ENCODE measurements around the gene SLFN12.

DNA sequence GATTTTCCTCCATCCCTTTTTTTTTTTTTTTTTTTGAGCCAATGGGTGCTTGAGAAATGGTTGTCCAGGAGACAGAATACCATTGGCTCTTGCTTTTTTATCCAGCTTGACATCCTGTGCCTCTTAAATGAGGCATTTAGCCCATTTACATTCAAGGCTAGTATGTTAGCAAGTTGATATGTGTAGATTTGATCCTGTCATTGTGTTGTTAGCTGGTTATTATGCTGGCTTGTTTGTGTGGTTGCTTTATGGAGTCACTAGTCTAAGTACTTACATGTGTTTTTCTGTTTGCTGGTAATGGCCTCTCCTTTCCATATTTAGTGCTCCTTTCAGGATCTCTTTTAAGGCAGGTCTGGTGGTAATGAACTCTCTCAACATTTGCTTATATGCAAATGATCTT, 44.8 kb downstream of the SLFN12 start:
- TF ChIP-seq EZH2 (IDR thresholded peaks at IDR 0.05; ENCODE audit: borderline replicate concordance, low read depth, low read length, severe bottlenecking) = no peak
- TF ChIP-seq, protein P1, sequence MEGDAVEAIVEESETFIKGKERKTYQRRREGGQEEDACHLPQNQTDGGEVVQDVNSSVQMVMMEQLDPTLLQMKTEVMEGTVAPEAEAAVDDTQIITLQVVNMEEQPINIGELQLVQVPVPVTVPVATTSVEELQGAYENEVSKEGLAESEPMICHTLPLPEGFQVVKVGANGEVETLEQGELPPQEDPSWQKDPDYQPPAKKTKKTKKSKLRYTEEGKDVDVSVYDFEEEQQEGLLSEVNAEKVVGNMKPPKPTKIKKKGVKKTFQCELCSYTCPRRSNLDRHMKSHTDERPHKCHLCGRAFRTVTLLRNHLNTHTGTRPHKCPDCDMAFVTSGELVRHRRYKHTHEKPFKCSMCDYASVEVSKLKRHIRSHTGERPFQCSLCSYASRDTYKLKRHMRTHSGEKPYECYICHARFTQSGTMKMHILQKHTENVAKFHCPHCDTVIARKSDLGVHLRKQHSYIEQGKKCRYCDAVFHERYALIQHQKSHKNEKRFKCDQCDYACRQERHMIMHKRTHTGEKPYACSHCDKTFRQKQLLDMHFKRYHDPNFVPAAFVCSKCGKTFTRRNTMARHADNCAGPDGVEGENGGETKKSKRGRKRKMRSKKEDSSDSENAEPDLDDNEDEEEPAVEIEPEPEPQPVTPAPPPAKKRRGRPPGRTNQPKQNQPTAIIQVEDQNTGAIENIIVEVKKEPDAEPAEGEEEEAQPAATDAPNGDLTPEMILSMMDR (IDR thresholded peaks at IDR 0.05; ENCODE audit: borderline replicate concordance, extremely low read depth, low read length, poor library complexity, severe bottlenecking) = no peak

Measured in DND-41 (cell line).